ENCODE results near the gene GLRB. TPM values are rescaled to one million over a fixed set of nuclear protein-coding genes. Genes with fewer than 3 reads are reported as not detected.

The GLRB gene
- total RNA-seq, 1 experiment from 2014 or later, result 9.1 TPM

DNA sequence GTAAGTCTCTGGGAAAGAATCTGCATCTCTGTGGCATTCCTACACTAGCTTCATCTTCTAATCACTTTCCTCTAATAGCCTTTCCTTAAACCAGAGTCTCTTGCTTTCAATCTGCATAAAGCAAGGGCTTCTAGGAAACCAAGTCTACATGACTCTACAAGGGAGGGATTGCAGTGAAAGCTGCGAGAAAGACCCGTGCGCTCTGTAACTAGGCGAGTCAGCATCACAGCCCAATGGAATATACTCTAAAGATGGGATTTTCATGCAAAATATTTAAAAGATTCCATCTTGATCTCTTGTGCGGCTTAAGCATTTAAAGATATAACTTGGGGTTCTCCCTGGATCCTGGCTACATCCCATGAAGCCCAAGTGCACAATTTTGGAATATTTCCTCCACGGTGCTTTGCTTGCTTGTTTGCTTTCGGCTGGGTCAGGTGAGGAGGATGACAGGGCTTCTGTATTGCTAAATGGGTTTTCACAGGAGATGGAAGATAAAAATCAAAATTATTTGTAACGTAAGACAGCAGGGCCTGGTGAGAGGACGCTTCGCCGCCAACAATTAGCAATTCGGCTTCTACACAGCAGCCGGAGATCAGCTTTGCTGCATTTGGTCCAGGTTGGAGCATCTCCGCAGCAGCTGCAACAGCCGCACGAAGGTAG, 143.9 kb downstream of the GLRB start:
- Mint-ChIP-seq H3K4me3 (ENCODE audit: low read depth, unreplicated experiment) (no peak overlapping the region), H3K36me3 (ENCODE audit: insufficient read depth, unreplicated experiment) (no peaks in the 10 kb centered on the region), H3K9me3 (ENCODE audit: low read depth, unreplicated experiment) (no peaks in the 10 kb centered on the region), H3K4me1 (ENCODE audit: low read depth, unreplicated experiment) (no peaks in the 10 kb centered on the region), H3K27ac (ENCODE audit: unreplicated experiment) (no peak overlapping the region), H3K27me3 (ENCODE audit: unreplicated experiment) (no peaks in the 10 kb centered on the region)
- TF ChIP-seq, protein P1, sequence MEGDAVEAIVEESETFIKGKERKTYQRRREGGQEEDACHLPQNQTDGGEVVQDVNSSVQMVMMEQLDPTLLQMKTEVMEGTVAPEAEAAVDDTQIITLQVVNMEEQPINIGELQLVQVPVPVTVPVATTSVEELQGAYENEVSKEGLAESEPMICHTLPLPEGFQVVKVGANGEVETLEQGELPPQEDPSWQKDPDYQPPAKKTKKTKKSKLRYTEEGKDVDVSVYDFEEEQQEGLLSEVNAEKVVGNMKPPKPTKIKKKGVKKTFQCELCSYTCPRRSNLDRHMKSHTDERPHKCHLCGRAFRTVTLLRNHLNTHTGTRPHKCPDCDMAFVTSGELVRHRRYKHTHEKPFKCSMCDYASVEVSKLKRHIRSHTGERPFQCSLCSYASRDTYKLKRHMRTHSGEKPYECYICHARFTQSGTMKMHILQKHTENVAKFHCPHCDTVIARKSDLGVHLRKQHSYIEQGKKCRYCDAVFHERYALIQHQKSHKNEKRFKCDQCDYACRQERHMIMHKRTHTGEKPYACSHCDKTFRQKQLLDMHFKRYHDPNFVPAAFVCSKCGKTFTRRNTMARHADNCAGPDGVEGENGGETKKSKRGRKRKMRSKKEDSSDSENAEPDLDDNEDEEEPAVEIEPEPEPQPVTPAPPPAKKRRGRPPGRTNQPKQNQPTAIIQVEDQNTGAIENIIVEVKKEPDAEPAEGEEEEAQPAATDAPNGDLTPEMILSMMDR (IDR thresholded peaks at IDR 0.05; ENCODE audit: unreplicated experiment), result no peak
- intact Hi-C loops (cut with micrococcal nuclease; ENCODE audit: unreplicated experiment), result no loop called here
- CTCF ChIA-PET, result no interaction called here
- DNase-seq, result no peak
- BruUV-seq (replicated peaks), result no TSS peak

DNA sequence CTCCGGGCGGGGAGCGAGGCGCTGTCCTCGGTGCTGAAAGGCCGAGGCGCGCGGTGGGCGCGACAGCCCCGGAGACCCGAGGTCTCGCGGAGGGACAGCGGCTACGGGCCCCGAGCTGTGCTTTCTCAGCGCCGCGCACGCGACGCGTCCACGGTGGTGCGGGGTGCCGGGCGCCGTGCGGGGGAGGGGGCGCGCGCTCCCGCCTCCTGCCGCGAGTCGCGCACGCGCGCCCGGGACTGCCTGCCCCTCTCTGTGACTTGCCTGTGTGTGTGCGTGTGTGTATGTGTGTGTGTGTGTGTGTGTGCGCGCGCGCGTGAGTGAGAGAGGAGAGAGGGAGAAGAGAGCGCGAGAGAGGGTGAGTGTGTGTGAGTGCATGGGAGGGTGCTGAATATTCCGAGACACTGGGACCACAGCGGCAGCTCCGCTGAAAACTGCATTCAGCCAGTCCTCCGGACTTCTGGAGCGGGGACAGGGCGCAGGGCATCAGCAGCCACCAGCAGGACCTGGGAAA, 144.5 kb downstream of the GLRB start, which contains the start of gene GRIA2:
Gene GRIA2 (plus strand): TSS at position 358 of the 511 bp plus-strand sequence. CDS start 315 bp downstream, outside the sequence.
- Mint-ChIP-seq H3K9me3 (ENCODE audit: low read depth, unreplicated experiment) (no peaks in the 10 kb centered on the region), H3K36me3 (ENCODE audit: insufficient read depth, unreplicated experiment) (no peaks in the 10 kb centered on the region), H3K4me1 (ENCODE audit: low read depth, unreplicated experiment) (no peaks in the 10 kb centered on the region), H3K27ac (ENCODE audit: unreplicated experiment) (no peak within 1 kb of the TSS), H3K27me3 (ENCODE audit: unreplicated experiment) (no peaks in the 10 kb centered on the region), H3K4me3 (ENCODE audit: low read depth, unreplicated experiment) (no peak within 1 kb of the TSS)
- intact Hi-C loops (cut with micrococcal nuclease; ENCODE audit: unreplicated experiment), result no loop called here
- CTCF ChIA-PET, result no interaction called here
- no TSS peak for BruUV-seq (replicated peaks)
- no peak for DNase-seq
- TF ChIP-seq, protein P1 (IDR thresholded peaks at IDR 0.05; ENCODE audit: unreplicated experiment), result no peak

DNA sequence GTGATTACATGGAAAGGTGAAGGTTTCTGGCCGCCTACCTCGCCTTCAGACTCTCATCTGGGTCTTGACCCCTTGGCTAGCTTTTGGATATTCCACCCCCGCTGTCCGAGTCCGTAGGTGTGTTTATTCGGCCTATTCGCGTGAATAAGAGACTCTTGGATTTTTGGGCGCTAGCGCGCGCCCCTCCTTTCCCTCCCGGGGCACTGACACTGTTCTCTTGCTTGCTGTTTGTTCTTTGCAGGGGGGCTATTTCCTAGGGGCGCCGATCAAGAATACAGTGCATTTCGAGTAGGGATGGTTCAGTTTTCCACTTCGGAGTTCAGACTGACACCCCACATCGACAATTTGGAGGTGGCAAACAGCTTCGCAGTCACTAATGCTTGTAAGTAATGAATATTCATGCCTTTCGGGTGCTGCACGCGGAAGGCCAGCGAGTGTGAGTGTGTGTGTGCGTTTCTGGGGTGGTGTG, 145.5 kb downstream of the GLRB start:
- TF ChIP-seq, protein P1 (IDR thresholded peaks at IDR 0.05; ENCODE audit: unreplicated experiment), result no peak
- DNase-seq, result no peak
- CTCF ChIA-PET, result no interaction called here
- BruUV-seq (replicated peaks), result no TSS peak
- Mint-ChIP-seq H3K4me1 (ENCODE audit: low read depth, unreplicated experiment) (no peaks in the 10 kb centered on the region), H3K4me3 (ENCODE audit: low read depth, unreplicated experiment) (no peak overlapping the region), H3K9me3 (ENCODE audit: low read depth, unreplicated experiment) (no peaks in the 10 kb centered on the region), H3K27ac (ENCODE audit: unreplicated experiment) (no peak overlapping the region), H3K27me3 (ENCODE audit: unreplicated experiment) (no peaks in the 10 kb centered on the region), H3K36me3 (ENCODE audit: insufficient read depth, unreplicated experiment) (no peaks in the 10 kb centered on the region)
- intact Hi-C loops (cut with micrococcal nuclease; ENCODE audit: unreplicated experiment), result no loop called here

Other genes with a start within 250 kb of the GLRB start
- 52.1 and 64.5 TPM in 2 replicates for gene PDGFC, start 104.4 kb upstream of the GLRB start, total RNA-seq (2022)
- not detected in 2 replicates for gene GRIA2, start 144.6 kb downstream of the GLRB start, total RNA-seq (2022)

Data from Calu3 (cell line).